ENCODE results near the gene COX18.

Gene COX18

GRCh38 chr4:73005514-73005913 is 64.0 kb downstream of the COX18 start:
- Histone ChIP-seq H3K79me2 (ENCODE audit: insufficient read depth, low read length) (no peaks in the 10 kb centered on the region), H3K27ac (ENCODE audit: low read depth, low read length, poor library complexity, severe bottlenecking) (no peak overlapping the region), H3K27me3 (ENCODE audit: insufficient read depth, low read length) (0 out of 2 replicates have a peak, but pooled peaks cover 4% of the 10 kb centered on the region), H3K36me3 (ENCODE audit: insufficient read depth, low read length) (no peaks in the 10 kb centered on the region), H3K4me3 (ENCODE audit: low read depth, low read length, poor library complexity, severe bottlenecking) (no peak overlapping the region), H3F3A (ENCODE audit: insufficient read depth, low read length) (no peaks in the 10 kb centered on the region), H3K4me2 (ENCODE audit: low read length) (no peak overlapping the region), H3K9me2 (ENCODE audit: low read depth, low read length) (no peaks in the 10 kb centered on the region), H3K9me3 (ENCODE audit: low read length) (no peaks in the 10 kb centered on the region), H4K20me1 (ENCODE audit: insufficient read depth, low read length) (no peaks in the 10 kb centered on the region), H3K9ac (ENCODE audit: low read length) (no peak overlapping the region), H3K4me1 (ENCODE audit: insufficient read depth, low read length, severe bottlenecking) (no peaks in the 10 kb centered on the region), H2AFZ (ENCODE audit: low read length) (no peak overlapping the region)
- TF ChIP-seq CTCF (IDR thresholded peaks at IDR 0.05; ENCODE audit: low read length) (no peak), EZH2 (IDR thresholded peaks at IDR 0.05; ENCODE audit: borderline replicate concordance, low read length) (no peak)

All from OCI-LY1 (cell line).